Sigmoid colon (tissue), 4 donors: Measurements from ENCODE around the gene ZFR2.

ENCODE experiments used
- POLR2AphosphoS5 ChIP-seq, 4 donors: sonication (generic); formaldehyde crosslinking; IDR thresholded peaks; one replicate each; pipeline ENCODE4 v1.6.1; 2017; ENCODE audit warnings: antibody characterized with exemption in 4 of 4
- TF ChIP-seq, protein P1 (sequence below), 4 experiments: fragments of 450-650 bp in 3 of 4; fragments of 200-600 bp in 1 of 4; IDR thresholded peaks; one replicate each; pipeline ENCODE4 v1.5.1; 2016 to 2019; ENCODE audit warnings: antibody characterized with exemption in 4 of 4, mild to moderate bottlenecking in 3 of 4, moderate library complexity in 2 of 4

GRCh38 chr19:3805859-3806258 is 63.0 kb downstream of the ZFR2 start:
- TF ChIP-seq, protein P1, sequence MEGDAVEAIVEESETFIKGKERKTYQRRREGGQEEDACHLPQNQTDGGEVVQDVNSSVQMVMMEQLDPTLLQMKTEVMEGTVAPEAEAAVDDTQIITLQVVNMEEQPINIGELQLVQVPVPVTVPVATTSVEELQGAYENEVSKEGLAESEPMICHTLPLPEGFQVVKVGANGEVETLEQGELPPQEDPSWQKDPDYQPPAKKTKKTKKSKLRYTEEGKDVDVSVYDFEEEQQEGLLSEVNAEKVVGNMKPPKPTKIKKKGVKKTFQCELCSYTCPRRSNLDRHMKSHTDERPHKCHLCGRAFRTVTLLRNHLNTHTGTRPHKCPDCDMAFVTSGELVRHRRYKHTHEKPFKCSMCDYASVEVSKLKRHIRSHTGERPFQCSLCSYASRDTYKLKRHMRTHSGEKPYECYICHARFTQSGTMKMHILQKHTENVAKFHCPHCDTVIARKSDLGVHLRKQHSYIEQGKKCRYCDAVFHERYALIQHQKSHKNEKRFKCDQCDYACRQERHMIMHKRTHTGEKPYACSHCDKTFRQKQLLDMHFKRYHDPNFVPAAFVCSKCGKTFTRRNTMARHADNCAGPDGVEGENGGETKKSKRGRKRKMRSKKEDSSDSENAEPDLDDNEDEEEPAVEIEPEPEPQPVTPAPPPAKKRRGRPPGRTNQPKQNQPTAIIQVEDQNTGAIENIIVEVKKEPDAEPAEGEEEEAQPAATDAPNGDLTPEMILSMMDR (IDR thresholded peaks at IDR 0.05), result no peak
- TF ChIP-seq POLR2AphosphoS5 (IDR thresholded peaks at IDR 0.05), result no peak
